Renal pelvis (tissue), 4 donors: ENCODE measurements around the gene CSGALNACT2. TPM values are rescaled to one million over a fixed set of nuclear protein-coding genes. Genes with fewer than 3 reads are reported as not detected.
"Not testable (repeated sequence)": the region's sequence is repeated elsewhere in the genome, so short reads cannot be mapped to it uniquely, and the experiment has no call there.

Experiments
- DNase-seq: peaks from one replicate; pipeline ENCODE4 v3.0.0-alpha.2; 2013
- polyA plus RNA-seq, 3 donors: library from polyadenylated mRNA; unstranded; fragments of 120-200 nt; gene quantifications; one replicate each; pipeline ENCODE4 v1.2.1, GENCODE V29; 2013; ENCODE audit not compliant: insufficient read length in 3 of 3

CSGALNACT2 gene
- polyA plus RNA-seq, 3 donors = 16.4 to 21.3 (median 18.3) TPM

GRCh38 chr10:43212043-43212721, 73.9 kb downstream of the CSGALNACT2 start:
- DNase-seq = no peak

GRCh38 chr10:43214071-43214955, 76.1 kb downstream of the CSGALNACT2 start:
- no peak for DNase-seq

- DNase-seq = no peak
These were observed 76.8 kb downstream of the CSGALNACT2 start for GRCh38 chr10:43214956-43215561.

- DNase-seq = no peak
These were observed 77.7 kb downstream of the CSGALNACT2 start for GRCh38 chr10:43215758-43216455.

- DNase-seq = no peak
These were observed 78.8 kb downstream of the CSGALNACT2 start for GRCh38 chr10:43216931-43217562.

- no peak for DNase-seq
These were observed 79.4 kb downstream of the CSGALNACT2 start for GRCh38 chr10:43217563-43218205.

GRCh38 chr10:43218206-43218950, 80.1 kb downstream of the CSGALNACT2 start:
- DNase-seq = no peak

GRCh38 chr10:43218951-43219837, 80.9 kb downstream of the CSGALNACT2 start:
- DNase-seq = no peak

- no peak for DNase-seq
These were observed 81.6 kb downstream of the CSGALNACT2 start for GRCh38 chr10:43219848-43220247.

GRCh38 chr10:43220251-43220650, 82.0 kb downstream of the CSGALNACT2 start:
- DNase-seq = not testable (repeated sequence)

GRCh38 chr10:43220657-43221418, 82.6 kb downstream of the CSGALNACT2 start:
- DNase-seq = no peak

GRCh38 chr10:43221419-43222209, 83.4 kb downstream of the CSGALNACT2 start:
- DNase-seq = no peak

GRCh38 chr10:43222210-43222720, 84.0 kb downstream of the CSGALNACT2 start:
- no peak for DNase-seq

GRCh38 chr10:43223056-43223455, 84.8 kb downstream of the CSGALNACT2 start:
- no peak for DNase-seq

- DNase-seq = no peak
These were observed 86.1 kb downstream of the CSGALNACT2 start for GRCh38 chr10:43224321-43224720.

- DNase-seq = no peak
These were observed 87.0 kb downstream of the CSGALNACT2 start for GRCh38 chr10:43225004-43225786.

GRCh38 chr10:43225787-43226153, 87.5 kb downstream of the CSGALNACT2 start:
- no peak for DNase-seq
